GM04504 (cell line): ENCODE data around the gene TCEA3.

ENCODE experiments used
- DNase-seq: peaks from one replicate; pipeline ENCODE4 v3.0.0-alpha.2; 2012; ENCODE audit warnings: low read depth

Gene TCEA3

DNA sequence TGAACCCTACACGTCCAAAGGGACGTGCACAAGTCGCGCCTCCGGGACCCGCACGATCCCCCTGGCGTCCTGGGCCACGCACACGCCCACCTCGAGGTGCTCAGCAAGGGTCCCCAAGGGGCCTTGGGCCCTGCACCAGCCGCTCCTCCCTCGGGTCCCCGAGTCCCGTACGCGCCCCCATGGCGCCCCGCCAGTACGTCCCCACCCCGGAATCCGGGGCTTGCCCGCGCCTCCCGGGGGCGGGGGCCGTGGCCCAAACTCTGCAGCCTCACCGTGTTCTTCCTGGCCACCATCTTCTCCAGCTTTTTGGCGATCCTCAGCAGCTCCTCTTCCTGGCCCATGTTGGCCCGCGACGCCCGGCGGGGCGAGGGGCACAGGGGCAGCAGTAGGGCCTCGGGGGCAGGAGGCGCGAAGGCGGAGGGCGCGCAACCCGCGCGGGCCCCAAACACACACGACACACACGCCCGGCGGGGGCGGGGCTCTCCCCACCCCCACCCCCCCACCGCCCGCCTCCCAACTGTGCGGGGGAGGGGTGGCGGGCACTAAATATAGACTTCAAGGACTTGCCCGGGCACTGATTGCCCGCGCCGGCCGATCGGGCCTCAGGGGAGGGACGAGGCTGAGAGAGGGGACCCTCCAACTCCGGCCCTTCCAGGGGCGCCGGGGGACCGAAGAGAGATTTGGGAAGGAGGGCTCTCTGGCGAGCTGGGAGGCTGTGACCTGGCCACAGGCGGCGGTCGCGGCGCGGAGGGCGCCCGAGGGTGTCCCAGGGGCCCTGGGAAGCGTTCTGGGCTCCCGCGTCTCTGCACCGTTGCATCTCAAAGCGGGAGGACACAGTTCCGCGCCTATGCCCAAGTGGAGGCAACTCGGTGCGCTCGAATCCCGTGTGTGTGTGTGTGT, at the start of gene TCEA3:
Gene TCEA3, minus strand, starts transcription at position 456 of the 900 bp plus-strand sequence. Its CDS starts 115 bp downstream, at position 341.
- DNase-seq: no peak

DNA sequence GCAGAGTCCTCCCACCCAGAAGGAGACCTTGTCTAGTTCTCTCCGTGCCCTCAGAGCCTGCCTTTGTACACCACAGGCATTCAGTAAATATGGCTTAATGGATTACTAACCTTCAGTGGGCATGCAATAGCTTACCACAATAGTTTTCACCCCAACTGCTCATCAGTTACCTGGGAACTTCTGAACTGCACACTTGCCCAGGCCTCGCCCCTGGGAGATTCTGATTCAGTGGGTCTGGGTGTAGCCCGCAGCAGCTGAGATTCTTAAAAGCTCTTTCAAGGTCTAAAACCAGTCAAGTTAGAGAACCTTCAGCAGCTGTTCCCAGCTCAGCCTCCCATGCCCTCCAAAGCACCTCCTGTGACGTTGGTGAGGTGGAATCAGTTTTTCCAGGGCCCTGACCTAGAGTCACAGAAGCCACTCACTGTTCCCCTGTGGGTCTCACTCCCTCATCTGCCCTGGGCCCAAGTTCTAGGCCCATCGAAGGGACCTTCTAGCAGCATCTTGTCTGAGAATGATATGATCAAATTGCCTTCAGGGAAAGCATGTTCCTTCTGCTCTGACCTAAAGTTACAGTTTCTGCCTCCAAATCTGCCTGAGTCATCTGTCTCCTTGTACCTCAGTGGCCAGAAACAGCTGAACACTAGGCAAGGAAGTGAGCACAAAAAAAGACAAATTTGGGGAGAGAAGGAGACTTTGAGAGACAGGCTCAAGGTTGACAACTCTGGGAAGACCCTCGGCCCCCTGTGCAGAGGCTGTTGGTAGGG, 48.7 kb upstream of the TCEA3 start:
- no peak for DNase-seq

DNA sequence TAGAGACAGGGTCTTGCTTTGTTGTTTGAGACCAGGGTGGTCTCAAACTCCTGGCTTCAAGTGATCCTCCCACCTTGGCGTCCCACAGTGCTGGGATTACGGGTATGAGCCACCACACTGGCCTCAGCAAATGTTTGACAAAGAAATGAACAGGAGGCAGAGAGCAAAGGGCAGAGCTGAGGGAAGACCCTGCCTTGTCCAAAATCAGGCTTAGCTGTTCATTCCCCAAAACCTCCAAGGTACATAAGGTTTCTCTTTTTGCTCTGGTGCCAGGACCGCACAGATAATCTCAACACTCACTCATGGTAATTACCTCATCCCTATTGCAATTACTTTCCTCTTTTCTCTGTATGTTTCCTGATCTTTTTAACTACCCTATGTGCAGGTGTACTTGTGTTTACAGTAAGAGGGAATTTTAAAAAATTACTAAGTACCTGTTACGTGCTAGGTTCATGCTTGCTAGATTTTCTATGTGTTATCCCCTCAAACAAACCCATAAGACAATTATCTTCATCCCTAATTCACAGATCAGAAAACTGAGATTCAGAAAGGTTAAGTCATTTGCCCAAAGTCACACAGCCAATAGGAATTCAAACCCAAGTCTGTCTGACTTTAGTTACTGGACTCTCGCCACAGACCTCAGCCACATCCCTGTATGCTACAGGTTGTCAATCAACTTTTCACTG, 47.9 kb upstream of the TCEA3 start:
- no peak for DNase-seq

DNA sequence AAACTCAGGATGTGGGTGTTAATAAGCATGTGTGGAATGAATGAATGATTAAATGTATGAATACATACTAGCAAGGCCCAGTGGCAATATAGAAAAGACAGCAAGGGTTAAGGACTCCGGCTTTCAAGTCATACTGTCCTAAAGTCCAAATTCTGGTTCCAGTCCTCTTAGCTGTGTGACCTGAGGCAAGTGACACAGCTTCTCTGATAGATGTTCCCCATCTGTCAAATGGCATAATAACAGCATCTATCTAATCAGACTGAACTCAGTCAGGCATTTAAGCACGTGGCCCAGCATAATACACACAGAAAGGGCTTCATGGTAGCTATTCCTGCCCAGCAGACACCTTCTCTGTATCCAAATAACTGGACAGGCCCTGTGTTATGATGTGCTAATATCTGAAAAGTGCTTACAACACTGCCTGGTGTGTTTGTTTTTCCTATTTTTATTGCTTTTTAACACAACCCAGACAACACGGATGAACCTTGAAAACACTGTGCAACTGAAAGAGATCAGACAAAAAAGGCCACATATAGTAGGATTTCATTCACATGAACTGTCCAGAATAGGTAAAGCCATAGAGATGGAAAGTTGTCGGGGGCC, 47.0 kb upstream of the TCEA3 start:
- no peak for DNase-seq

- DNase-seq: no peak
Observed at GRCh38 chr1:23470282-23471070, 45.9 kb upstream of the TCEA3 start.

DNA sequence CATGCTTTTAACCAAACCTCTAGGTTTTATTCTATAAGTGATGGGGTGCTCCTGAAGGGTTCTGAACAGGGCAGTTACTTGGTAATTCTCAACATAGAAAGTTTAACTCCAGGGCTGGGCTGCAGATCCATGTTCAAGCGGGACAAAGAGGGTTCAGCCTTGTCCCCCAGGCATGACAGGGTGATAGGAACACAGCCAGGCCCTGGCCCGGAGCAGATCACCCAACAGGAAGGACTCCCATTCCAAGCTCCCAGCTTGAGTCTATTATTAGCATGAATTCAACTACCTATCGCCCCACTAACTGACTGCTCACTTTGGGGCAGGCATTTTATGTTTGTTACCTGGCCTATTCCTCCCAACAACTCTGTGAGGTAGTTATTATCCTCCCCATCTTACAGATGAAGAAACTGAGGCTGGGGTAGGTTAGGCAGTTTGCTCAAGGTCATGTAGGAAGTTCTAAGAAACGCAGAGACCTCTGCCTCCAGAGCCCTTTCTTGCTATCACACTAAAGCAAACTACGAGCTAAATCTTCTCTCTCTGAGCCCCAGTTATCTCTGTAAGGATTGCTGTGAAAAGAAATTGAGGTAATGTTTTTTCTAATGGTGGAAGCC, 44.9 kb upstream of the TCEA3 start:
- no peak for DNase-seq

- no peak for DNase-seq
Observed at GRCh38 chr1:23466423-23466989, 42.0 kb upstream of the TCEA3 start.

- DNase-seq: no peak
Observed at GRCh38 chr1:23463286-23463685, 38.7 kb upstream of the TCEA3 start.

GRCh38 chr1:23462766-23463165, 38.2 kb upstream of the TCEA3 start:
- no peak for DNase-seq

GRCh38 chr1:23461050-23461449, 36.5 kb upstream of the TCEA3 start:
- no peak for DNase-seq

GRCh38 chr1:23460519-23460918, 36.0 kb upstream of the TCEA3 start:
- no peak for DNase-seq

DNA sequence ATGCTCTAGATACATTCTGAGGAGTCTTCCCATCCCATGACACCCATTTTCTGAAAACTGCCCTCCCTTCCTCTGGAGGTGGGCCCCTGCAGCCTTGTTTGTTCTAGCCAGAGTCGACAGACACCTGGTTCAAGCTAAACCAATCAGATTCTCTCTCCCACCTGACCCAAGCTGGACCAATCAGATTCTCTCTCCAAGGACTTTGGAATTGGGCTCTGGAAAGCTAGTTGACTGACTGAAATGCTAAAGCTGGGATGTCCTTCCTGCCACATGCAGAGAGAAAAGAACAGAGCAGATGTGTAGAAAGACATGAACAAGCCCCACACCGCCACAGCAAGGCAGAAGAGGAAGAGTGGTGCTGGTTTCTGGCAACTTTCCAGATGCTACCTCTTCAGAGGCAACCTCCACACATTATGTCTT, 34.8 kb upstream of the TCEA3 start:
- no peak for DNase-seq

DNA sequence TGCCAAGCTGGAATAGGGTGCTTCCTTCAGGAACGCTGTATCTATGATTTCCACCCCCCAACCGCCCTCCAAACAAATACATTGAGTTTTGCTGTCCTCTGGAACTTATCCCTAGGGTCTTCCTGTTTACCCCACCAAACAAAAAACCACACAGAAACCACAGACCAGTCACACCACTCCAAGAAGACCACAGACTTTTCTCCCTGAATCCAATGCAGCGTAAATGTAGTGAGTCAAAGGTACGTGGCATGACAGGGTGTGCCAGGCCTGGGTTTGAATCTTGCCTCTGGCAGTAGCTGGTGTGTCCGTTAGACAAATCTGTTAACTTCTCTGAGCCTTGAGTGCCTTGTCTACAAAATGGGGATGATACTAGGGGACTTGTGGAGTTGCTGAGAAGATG, 31.7 kb upstream of the TCEA3 start:
- DNase-seq: no peak

DNA sequence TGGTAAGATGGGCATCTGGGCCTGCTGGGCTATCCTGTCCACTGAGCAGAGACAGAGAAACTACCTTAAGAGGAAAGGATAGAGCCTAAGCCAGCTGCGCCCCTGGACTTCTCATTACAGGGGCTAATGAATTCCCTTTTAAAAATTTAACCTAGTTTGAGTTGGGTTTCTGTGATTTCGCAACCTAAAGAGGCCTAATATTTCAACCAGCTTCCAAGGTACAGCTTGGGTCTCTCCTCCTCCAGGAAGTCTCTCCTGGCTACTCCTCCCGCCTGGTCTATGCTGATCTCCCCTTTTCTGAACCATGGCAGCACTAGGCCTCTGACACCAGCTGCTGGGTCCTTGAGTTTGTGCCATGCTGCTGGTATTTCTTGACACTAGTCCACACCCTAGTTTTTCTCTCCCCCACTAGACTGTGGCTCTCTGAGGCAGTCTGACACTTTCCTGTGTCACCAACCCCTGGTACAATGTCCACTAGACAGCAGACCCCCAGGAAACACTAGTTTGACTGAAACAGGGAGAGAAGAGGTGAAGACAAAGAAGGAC, 29.0 kb upstream of the TCEA3 start:
- no peak for DNase-seq

GRCh38 chr1:23452011-23452411, 27.5 kb upstream of the TCEA3 start:
- peak; percentile 27 for DNase-seq

DNA sequence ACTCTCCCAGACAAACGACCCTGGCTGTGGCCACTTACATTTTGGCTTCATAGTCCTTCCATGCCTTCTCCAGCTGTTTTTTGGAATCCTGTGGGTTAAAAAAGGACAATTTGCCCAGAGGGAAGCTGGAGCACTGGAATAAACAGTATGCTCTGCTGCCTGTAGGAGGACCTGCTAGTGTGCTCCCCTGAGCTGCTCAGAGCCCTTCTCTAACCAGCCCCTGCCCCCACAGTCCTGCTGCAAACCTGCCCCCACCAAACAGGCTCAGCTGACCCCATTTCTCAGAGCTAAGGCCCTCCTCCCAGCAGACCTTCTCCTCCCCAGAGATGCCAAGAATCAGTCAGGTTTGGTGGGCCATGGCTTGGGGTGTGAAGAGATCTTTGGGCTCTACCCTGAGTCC, 26.9 kb upstream of the TCEA3 start:
- DNase-seq: no peak

- DNase-seq: no peak
Observed at GRCh38 chr1:23450894-23451293, 26.3 kb upstream of the TCEA3 start.

DNA sequence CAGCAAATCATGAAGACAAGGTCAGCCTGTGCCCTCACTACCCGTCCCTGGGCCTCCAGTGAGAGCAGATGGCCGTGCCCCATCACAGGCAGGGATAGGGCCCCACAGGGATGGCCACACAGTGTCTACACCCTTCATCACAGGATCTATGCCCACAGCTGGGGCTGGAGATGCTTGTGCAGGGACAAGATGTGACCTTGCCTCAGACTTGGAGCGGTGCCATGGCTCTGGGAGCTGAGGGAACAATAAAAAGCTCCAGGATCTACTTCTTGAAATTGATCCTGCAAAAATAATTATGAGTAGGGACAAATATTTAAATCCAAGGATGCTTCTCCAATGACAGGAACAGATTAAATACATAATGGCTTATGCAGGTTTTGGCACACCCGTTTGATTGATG, 25.4 kb upstream of the TCEA3 start:
- DNase-seq: no peak

DNA sequence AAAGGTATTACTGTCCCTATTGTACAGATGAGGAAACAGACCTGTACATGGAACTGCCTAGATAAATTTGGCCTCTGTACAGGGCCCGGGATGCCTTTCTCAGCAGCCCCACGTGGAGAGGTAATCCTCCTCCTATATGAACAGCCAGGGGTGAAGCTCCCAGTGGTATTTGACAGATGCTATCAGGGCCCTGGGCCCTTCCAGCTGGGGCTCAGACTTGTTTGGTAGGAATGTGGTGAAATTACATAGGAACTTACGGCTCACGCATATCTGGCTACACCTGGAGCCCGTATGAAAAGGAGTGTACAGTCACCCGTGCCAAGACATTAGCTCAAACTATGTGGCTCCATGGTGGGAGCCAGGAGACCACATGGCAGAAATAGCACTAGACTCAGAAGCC, 24.8 kb upstream of the TCEA3 start:
- DNase-seq: no peak

- no peak for DNase-seq
Observed at GRCh38 chr1:23448846-23449245, 24.3 kb upstream of the TCEA3 start.
